ENCODE measurements around the gene DST.

Gene DST

DNA sequence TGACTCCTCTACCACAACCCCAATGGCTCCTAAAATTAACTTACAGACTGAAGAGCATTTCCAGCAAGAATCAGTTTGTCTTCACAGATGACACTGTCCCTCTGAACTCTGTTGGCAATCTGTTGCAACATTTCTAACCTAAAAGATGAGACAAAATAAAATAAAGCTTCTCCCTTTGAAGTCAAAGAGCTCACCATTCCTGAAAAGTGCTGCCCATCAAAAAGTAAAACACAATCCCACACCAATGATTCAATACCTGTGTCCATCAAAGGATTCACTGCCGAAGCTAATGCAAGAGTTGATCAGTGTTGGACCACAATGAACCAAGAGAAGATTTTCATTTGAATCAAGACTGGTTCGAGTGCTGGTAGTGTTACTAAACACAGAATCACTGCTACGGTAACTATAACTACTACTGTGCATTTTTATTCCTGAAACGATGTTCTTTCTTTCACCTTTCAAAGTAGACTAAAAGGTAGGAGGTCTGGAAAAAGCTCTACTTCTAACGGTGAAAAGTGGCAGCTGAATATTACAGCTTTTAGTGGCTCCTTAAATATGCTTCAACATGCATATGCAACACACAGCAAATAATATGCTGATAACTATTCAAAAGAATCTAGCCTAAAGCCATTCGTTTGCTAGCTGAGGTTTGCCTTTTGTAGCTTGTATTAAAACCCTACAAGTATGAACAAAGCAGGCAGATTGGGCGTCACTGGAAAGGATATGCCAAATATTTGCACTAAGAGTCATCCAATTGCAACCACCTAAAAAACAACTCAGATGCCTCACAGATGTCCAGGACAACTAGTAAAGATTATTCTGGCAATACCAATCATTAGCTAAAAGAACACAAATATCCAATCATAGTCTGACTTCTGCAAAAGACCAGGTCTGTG, at the start of gene DST:
TSS of gene DST (minus strand) at position 524 of the 896 bp plus-strand sequence.
- DNase-seq = no peak

DNA sequence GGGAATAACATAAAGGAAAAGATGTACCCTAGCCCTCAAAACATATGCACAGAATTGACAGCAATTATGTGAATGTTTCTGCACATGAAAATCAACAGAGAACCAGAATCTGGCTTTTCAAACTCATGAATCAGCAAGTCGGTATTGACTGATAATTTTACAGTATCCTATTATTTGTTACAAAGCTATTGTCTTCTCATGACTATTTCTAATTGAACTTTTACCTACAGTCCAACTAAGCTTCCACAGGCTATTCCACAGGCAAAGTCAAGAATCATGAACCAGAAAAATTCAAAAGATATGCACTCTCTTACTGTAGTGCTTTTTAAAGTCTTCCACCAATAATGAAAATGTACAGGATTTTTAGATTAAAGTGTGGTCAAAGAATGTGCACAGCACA, 49.1 kb upstream of the DST start:
- no peak for DNase-seq

DNA sequence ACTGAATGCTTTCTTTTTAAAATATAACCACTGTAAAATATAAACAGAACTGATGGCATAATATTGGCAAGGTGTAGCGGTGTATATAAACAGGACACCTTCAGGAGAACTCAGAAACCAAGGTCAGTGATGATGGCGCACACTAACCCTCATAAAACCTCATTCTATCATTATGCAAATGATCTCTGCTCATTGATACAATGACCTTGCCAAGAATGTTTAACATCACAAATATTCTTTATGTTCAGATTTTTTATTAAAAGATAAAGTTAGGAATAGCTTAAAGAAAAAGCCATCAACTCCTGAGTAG, 48.6 kb upstream of the DST start:
- DNase-seq = no peak

DNA sequence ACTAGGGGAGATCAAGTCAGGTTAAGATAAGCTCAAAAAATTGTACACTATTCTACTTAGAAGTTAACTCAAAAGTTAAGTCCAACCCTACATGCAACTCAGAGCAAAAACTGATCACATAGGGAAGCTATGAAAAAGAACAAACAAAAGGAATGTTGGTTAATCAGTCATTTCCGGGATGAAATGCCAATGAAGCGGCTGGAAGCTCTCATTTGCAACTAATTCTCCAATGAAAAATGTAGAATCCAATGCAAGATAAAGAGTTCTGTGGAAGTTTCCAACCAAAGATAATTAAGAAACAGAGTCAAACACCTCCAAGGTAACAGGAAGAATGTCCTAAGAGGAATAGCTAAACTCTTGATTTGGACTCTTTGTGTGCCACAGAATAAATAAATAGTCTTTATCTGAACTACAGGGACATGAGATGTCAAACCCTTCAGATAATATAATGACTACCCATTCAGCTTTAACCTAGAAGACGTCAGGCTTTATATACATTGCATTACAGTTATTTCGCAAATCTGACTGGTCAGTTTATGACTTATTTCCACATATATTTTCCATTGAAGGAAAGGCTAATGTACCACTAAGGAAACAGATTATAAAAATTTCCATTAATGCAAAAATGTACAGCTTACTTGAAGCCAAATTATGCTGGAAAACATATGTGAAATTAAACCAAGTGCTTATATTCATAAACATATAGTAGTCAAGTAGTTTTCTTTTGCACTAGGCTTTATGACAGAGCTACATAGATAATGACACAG, 48.0 kb upstream of the DST start:
- no peak for DNase-seq

GRCh38 chr6:56689663-56690062, 47.0 kb upstream of the DST start:
- DNase-seq = no peak

GRCh38 chr6:56689114-56689513, 46.4 kb upstream of the DST start:
- DNase-seq = no peak

DNA sequence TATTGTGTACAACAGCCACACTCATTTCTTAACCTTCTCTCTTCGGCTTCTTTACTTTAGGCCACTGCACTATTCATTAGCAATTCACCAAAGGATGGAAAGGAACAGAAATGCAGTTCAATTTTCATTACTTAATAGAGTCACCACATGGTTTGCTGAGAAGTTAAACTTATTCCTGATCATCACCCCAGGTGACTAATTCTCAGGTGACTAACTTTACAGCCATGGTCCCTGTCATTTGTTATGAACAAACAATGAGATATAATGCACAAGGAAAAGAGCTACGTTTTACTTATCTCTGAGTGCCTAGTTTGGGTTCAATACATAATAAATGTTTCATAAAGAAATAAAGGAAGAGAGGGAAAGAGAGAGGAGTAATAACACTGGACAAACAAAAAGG, 45.8 kb upstream of the DST start:
- no peak for DNase-seq

DNA sequence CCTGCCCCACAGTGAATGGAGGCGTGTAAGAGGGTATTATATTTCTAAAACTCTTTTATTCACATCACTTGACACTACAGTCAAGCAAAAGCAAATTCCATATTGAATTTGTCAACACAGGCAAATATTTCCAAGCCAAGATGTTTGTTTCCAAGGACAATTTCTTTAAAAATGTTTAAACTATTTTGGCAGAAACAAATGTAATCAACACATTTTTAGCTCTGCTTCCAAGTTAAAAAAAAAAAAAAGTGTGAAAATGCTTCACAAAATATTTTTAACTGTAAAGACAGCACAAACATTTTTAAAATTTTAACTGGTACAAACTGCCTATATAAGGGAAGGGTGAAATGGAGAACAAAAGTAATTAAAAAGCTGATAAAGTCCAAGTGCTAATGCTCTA, 44.9 kb upstream of the DST start:
- DNase-seq = no peak

DNA sequence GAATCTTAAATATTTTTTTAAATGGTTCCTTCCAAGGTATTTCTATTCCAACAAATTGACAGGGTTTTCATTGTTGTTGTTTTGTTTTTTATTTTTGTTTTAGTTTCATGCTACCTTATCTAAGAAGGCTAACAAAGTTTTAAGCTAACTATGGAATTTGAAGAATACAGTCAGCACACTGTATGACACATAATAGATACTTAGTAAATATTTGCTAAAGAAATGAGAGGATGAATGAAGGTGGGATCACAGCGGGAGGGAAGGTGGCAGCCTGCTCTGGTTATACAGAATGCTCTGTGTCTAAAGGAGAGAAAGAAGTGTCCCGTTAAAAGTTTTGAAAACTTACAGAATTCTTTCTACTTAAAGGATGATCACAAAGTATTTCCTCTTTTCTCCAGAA, 43.7 kb upstream of the DST start:
- no peak for DNase-seq

- DNase-seq = no peak
Measured at GRCh38 chr6:56685994-56686393, 43.3 kb upstream of the DST start.

- DNase-seq = no peak
Measured at GRCh38 chr6:56685102-56685733, 42.5 kb upstream of the DST start.

GRCh38 chr6:56684342-56685101, 41.8 kb upstream of the DST start:
- no peak for DNase-seq

- DNase-seq = no peak
Measured at GRCh38 chr6:56683882-56684281, 41.2 kb upstream of the DST start.

DNA sequence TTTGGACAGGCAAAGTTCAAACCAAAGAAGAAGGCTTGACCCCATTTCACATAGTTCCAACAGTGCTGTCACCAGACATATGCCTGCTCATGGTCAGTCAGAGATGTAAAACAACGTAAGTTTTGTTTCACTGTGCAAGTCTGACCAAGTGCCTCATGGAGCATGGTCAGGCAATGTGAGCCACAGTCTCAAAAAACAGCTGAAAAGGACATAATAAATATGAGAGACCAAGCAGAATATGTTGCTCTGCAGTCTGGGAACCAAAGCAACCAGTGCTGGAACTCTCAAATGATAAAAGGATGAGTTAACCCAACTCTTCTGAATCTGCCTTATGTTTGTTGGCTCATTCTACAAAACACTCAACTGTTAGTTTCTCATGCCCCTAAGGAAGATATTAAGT, 39.9 kb upstream of the DST start:
- no peak for DNase-seq

DNA sequence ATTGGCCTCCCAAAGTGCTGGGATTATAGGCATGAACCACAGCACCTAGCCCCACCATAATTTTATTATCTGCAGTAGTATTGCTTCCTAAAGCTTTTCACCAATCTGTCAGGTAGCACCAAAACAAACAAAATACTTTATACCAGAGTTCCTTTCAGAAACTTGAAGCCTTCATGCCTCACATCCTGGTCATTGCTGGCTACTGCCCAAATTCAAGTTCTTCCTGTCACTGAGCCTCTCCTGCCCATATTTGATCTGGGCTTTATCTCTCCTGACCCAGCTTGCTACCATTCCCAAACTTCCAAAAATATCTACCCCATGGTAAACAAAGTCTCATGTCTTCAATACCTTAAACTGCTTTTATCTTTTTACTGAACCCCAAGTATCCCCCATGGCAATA, 34.9 kb upstream of the DST start:
- DNase-seq = no peak

DNA sequence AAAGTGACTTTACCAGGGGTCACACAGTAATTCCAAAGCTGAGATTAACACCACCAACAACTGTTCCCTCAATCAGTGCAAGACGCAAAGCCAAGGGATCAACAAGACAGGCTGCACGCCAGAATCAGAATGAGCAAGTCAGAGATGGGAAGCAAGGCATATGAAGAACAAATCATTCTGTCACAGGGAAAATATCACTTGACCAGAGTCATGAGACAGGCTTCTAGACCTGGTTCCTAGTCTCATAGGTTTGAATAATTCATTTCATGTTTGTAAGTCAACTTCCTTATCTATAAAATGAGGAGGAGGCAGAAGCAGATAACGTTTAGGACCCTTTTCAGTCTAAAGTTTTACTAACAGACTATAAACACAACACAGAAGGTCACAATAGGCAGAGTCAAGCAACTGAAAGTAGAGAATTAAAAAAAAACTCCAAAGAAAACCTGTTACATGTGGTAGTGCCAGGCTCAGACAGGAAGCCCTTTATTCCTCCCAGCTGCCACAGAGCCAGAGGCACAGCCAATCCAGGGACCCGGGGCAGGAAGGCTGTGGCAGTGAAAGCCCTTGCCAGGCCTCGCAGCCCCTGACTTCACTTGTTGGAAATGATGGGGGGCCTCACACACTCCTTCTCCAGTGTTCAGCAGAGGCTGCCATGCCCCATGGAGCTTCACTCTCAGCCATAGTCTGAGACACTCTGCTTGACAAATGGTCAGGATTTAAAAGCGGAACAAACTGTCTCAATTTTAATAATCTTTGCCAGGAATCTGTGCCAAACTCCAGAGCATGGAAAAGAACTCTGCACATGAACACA, 29.2 kb upstream of the DST start:
- DNase-seq = no peak

DNA sequence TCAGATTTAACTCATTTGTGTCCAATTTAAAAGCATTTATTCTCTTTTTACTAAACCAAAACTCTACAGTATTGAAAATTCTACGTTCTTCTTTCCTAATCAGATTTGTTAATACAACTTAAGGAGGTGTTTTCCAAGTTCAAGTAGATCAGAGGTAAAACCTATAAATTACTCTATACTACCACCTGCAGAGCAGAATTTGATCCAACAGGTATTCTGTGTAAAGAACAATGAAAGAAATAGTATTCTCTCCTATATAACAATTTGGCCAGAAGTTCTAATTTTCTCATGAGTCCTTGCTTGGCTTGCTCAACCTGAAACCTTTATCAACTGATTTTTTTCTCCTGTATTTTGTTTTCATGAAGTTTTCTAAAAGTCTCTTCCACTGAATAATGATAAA, 28.5 kb upstream of the DST start:
- no peak for DNase-seq

DNA sequence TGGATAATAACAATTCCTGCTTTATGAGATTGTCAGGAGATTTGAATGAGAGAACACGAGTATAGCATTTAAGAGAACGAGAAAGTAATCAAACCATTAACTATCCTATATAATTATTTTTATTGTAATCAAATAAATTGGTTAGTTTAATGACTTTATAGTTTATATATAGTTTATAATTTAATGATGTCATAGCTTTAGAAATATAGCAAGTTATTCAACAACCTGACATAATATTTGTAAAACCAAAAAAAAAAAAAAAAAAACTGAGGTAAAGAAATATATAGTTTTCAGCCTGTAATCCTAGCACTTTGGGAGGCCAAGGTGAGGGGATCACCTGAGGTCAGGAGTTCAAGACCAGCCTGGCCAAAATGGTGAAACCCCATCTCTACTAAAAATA, 26.4 kb upstream of the DST start:
- no peak for DNase-seq

GRCh38 chr6:56668158-56668557, 25.5 kb upstream of the DST start:
- no peak for DNase-seq

GRCh38 chr6:56667336-56667735, 24.6 kb upstream of the DST start:
- DNase-seq = no peak

DNA sequence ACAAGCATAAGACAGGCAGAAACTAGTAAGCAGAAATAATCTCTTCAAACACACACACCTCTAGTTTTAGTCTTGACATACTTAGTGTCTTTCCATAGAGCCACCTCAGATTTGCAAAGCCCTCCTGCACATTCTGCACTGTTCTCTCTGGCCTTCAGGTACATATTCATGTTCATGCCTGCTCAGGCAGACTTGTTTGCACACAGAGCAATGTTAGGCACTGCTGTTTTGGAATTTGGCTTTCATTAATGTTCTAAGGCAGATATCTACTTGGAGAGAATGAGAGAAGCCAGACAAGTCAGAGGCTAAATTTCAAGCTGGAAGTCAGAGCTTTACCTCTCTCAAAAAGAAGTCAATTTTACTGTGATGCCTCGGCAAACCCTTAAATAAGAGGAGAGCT, 21.3 kb upstream of the DST start:
- DNase-seq = no peak

GRCh38 chr6:56663344-56663743, 20.7 kb upstream of the DST start:
- DNase-seq = no peak

All from GOT3 (cell line).